Activated CD4-positive, alpha-beta T cell treated with anti-CD3 and anti-CD28 coated beads, Interleukin-2, amount 50 U/mL, for 1 hour (primary cell): Measurements from ENCODE around the gene NNT.
"Not testable (repeated sequence)": the region's sequence is repeated elsewhere in the genome, so short reads cannot be mapped to it uniquely, and the experiment has no call there.

ENCODE experiments used
- DNase-seq: peaks from one replicate; pipeline ENCODE4 v3.0.0-alpha.2; 2020

The NNT gene

DNA sequence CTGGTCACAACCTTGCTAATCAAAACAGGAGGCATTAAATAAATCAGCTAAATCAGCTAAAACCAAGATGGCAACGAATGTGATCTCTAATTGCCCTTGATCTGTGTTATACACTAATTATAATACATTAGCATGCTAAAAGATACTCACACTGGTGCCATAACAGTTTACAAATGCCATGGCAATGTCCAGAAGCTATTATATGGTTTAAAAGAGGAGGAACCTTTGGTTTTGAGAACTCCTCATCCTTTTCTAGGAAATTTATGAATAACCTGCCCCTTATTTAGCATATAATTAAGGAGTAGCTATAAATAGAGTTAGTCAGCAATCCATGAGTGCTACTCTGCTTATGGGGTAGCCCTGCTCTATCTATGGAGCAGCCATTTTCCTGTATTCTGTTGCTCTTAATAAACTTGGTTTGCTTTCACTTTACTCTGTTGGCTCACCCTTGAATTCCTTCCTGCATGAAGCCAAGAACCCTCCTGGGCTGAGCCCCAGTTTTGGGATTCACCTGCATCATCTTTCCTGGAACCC, 18.7 kb upstream of the NNT start:
- no peak for DNase-seq

DNA sequence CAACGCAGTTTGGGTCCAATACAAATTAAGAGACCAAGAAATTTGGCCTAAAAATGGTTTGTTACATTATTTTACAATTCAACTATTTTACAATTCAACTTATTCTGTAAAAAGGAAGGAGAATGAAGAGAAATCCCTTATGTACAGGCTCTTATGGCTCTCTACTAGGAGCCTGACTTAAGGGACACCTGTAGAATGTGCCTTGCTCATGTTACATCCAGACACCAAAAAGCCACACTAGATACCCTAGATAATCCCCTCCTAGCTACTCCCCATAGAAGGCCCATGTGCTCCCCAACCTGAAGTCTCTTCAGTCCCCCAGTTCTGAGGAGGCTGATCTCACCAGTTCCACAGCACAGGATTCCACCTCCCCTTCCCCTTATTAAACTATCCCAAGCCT, 14.1 kb upstream of the NNT start:
- no peak for DNase-seq

DNA sequence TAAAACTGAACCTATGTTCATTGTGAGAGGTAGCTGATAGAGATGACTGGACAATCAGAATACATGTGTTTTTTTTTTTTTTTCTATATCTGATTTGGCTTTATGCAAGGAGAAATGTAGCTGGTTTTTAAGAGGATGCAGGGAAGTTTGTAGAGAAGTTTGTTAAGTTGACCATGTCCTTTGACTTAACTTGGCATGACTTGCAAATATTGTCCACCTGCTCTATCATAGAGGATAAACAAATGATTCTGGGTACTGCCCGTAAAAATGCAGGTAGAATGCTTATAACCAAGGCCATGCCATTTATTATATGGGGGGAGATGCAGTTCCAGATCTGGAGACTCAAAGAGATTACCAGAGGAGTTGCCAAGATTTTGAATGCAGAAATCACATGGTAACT, 13.7 kb upstream of the NNT start:
- DNase-seq: no peak

DNA sequence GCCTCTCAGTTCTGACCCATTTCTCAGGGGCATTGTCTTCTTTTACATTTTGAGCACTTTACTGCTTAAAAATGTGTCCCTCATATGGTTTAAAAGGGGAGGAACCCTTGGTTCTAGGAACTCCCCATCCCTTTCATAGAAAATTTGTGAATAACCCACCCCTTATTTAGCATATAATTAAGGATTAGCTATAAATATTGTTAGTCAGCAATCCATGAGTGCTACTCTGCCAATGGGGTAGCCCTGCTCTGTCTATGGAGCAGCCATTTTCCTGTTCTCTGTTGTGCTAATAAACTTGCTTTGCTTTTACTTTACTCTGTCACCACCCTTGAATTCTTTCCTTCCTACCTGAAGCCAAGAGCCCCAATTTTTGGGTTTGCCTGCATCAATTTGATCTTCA, 12.3 kb upstream of the NNT start:
- DNase-seq: no peak

DNA sequence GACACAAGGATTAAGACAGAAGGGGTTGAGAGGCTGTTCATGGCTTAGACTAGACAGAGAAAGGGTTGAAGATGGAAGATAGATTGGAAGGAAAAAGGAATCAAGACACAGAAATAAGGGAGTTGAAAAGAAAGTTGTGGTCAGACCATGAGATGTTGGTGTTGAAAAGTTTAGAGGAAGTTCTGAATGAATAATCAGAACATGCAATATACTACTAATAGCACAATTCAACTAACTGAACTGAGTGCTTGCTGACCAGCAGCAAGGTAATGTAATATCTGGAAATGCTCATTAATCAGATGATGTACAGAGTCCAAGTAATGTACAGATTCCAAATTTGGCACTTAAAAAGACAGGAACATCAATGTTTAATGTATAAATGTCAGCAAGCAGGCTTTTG, 10.6 kb upstream of the NNT start:
- no peak for DNase-seq

DNA sequence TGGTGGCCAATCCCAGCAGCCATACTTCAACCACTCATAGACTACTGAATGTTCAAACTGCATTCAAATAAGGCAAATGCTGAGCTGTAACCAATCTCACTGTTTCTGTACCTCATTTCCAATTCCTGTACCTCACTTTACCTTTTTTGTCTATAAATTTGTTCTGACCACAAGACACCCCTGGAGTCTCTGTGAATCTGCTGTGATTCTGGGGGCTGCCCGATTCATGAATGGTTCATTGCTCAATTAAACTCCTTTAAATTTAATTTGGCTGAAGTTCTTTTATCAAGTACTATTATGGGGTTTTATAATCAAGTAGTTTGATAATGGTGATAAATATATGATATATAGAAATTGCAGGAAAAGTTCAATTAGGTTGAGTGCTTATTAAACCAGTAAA, 4.1 kb upstream of the NNT start:
- not testable (repeated sequence) for DNase-seq

DNA sequence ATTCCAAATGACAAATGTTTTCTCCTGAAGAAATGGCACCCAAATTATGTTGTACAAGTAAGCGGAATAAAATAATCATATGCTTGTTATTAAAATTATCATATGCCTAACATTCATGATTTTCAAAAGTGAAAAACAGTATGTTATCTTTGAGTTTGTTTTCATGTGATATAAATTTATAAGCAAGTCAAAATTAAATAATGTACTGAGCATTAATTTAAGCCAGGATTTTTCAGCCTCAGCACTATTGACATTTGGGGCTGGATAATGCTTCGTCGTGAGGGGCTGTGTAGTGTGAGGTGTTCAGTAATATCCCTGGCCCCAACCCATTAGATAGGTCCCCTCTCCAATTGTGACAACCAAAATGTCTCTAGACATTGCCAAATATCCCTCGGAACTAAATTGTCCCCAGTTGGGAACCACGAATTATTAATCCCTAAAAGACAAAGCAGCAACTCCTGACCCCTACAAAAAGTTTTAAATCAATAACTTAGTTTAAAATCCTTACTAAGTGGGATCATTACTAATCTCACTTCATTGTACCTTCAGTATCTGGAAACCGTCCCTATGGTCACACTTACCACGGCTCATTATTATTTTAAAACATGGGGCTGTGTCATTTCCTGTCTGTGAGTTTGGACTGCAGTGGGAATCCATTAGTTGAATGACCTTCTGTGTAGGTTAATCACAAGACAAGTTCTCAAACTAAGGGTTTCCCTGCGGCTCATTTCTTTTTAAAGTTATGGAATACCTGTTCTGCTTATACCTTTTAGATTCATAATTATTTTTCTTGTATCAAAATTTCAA, 1.3 kb upstream of the NNT start:
- DNase-seq: no peak

DNA sequence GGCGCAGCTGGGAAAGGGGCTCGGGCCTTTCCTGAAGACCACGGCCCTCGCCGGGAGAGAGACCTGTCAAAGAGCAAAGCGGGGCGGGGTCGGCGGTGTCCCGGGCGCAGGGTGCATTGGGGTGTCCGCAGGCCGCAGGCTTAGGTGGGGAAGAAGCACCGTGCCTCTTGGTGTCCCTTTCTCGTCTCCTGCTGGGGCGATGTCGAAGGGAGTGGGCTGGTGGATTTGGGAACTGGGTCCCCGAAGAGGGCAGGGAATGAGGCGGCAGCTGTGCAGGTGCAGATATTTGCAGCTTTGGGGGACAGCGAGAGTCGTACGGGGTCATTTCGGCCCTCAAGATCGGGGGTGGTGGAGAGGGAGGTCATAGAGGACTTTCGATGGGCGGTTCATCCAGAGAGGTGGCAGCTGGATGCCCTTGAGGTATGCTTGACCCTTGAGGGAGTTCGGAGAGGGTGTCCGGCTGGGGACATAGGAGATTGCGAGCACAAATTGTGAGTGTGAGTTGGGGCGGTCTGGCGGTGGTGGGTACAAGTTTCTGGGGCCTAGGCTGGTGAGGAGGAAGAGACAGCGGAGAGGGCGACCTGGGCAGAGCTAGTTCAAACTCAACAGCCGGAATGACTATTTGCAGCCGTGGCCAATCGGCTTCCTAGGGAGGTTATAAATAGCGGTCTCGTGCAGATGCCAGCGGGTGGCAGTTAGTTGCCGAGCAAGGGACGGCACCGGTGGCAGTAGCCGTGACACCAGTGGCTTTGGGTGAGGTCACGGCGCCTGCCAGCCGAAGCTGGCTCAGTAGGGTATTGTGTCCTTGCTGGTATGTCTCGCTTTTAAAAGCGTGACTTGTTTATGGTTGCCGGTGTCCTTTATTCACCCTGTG, 601 bp downstream of the NNT start:
- peak; percentile 57 for DNase-seq

DNA sequence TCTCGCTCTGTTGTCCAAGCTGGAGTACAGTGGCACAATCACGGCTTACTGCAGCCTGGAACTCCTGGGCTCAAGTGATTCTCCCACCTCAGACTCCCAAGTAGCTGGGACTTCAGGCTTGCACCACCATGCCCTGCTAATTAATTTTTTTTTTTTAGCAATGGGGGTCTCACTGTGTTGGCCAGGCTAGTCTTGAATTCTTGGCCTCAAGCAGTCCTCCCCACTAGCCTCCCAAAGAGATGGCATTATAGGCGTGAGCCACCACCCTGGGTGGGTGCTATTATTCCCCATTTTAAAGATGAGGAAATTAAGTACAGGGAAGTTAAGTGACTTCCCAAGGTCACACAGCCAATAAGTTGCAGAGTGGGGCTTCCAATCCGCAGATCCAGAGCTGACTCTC, 1.7 kb downstream of the NNT start:
- DNase-seq: no peak

DNA sequence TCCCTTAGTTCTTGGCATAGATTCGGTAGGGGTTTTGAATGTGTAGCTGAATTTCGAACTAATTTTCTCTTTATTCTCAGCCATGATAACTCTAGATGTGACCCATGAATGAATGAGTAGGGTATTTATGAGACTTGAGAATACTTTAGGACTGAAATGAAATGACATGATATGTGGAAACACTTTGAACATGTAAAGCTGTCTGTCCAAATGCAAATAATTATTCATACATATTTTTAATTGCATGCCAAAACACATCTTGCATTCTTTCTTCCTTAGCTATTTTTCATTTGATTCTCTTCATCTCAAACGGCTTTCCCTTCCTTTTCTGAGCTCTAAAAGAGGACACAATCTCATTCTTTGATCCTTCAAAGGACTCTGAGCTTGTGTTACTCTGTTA, 3.4 kb downstream of the NNT start:
- no peak for DNase-seq

DNA sequence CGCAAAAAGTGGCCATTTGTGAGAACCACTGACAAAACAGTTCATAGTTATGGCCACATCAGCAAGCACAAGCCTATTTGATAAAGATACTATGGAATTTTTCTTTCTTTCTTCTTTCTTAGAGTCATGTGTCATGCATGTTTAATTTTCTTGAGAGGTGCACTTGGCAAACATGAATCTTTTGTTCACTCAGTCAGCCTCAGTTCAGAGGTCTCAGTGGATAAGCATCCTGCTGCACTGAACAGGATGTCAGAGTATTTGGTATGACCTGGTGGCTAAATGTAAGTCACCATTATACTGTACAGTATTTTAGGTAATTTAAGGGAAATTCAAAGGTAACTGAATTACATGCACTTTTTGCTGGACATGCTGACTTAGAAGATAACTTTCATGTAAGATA, 5.4 kb downstream of the NNT start:
- DNase-seq: no peak

DNA sequence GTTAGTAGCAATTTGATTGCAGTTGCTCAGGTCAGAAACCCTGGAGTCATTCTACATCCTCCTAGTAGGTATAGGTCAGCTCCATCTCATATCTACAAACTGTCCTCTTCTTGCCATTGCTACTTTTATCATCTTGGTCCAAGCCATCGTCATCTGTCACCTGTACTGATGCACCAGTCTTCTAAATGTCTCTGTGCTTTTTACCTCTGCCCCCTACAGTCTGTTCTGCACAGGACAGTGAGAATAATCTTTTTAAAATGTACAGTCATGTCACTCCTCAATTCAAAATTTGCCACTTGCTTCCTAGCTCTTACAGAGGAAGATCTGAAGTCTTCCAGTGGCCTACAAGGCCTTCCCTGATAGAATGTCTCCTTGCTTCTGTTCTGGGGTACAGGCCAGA, 6.8 kb downstream of the NNT start:
- DNase-seq: no peak

DNA sequence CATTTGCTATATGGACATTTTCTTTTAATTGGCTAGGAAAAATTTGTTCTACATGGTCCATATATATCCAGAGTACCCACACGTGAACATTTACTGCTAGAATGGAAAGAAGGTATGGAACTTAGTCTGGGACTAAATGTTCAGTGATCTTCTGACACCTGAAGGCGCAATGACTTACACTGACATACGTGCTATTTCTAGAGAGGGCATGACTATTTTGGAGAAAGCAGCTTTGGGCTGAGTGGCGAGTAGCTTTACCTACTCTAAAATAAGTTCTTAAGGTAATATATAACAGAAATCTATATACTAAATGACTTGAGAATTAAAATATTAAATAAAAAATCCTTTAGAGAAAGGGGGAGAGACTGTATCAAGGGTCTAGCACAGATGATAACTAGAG, 10.4 kb downstream of the NNT start:
- no peak for DNase-seq

DNA sequence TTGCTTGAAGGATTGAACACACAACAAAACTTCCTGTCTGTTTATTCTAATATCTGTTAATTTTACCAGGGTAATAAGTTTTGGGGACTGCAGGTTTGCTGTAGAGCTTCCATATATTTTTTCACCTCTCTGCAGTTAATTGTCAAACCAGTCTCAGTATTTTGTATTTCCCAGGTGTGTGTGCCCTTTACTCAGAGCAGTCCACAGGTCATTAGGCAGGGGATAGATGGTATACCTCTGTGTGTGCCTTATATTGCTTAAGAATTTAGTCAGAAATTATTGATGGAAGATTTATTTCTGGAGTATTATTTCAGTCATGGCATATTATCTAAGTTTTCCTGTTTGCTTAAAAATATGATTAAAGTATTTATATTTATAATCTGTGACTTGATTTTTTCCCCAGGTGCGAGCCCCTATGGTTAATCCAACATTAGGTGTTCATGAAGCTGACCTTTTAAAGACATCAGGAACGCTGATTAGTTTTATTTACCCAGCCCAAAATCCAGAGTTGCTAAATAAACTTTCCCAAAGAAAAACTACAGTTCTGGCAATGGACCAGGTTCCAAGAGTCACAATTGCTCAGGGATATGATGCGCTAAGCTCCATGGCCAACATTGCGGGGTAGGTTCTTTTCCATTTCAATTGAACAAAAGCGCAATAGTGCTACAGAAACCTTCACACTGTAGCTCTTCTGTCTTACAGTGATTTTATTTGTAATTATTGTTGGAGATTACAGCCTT, 12.6 kb downstream of the NNT start:
- DNase-seq: no peak

DNA sequence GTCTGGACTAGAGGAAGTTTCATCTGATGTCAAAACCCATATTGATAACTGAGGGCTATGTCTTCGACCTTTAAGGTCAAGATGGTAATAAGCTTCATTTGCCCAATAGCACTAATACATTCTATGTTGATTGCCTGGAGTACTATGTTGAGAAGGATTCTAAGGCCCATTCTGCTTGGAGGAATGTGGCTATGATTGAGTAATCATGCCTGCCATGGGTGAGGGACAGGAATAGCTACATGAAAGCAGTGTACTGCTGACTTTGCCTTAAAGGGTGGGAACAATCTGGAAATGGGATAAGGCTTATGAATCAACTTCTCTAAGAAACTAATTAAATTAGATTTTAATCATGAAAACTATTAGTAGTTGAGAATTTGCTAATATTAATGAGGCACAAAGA, 13.6 kb downstream of the NNT start:
- DNase-seq: no peak

DNA sequence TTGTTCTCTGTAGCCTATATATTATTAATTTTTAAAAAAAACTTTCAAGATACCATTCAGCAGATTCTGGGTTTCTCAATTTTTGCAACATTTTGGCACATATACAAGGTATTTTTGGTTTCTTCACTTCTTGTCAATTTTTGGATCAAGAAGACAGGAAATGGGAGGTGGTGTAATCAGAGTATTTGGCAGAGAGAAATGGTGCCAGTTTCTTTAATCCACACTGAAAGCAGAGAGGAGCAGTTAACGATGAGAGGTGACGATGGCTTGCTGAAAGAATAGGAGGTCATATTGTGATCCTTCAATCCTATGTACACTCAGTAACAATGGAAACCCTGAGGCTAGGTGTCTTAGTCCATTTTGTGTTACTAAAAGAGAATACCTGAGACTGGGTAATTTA, 16.4 kb downstream of the NNT start:
- no peak for DNase-seq

DNA sequence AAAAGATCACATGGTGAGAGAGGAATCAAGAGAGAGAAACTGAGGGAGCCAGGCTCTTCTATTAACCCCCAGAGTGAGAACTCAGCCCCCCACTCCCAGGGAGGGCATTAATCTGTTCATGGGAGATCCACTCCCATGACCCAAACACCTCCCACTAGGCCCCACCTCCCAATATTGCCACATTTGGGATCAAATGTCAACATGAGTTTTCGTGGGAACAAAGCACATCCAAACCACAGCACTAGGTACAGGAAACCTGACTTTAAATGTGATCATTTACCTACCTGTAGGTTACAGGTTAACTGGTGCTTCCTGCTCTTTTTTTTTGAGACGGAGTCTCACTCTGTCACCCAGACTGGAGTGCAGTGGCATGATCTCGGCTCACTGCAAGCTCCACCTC, 16.9 kb downstream of the NNT start:
- no peak for DNase-seq

DNA sequence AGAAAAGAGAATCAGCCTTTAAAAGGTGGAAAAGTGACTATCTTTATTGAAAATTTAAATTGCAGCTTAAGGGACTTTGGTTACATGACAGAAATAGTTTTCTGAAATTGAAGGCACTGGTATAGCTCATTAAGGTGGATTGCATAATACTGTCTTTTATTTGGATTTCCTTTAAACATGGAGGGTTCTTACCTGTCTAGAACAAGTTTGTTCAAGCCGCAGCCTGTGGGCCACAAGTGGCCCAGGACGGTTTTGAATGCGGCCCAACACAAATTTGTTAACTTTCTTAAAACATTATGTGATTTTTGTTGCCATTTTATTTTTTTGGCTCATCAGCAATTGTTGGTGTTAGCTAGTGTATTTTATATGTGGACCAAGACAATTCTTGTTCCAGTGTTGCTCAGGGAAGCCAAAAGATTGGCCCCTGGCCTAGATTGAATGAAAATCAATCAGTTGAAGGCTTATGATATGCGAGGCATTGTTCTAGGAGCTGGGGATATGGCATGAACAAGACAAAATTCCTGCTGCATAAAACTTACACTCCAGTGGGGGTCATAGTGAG, 18.0 kb downstream of the NNT start:
- no peak for DNase-seq

DNA sequence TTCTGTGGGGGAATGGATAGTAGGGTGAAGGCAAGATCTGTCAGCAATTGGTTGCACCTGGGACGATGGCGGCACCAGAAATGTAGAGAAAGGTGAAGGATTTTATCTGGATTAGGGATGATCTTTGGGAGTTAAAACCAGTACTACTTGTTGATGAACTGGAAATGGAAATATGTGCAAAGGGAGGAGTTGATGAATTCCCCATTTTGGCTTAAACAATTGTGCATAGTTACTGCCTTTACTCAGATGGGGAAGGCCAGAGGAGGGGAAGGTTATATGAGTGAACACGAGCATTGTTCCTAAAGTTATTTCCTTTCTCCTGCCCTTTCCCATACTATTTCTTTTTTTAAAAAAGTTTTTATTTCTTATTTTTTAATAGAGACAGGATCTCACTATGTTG, 19.1 kb downstream of the NNT start:
- no peak for DNase-seq

DNA sequence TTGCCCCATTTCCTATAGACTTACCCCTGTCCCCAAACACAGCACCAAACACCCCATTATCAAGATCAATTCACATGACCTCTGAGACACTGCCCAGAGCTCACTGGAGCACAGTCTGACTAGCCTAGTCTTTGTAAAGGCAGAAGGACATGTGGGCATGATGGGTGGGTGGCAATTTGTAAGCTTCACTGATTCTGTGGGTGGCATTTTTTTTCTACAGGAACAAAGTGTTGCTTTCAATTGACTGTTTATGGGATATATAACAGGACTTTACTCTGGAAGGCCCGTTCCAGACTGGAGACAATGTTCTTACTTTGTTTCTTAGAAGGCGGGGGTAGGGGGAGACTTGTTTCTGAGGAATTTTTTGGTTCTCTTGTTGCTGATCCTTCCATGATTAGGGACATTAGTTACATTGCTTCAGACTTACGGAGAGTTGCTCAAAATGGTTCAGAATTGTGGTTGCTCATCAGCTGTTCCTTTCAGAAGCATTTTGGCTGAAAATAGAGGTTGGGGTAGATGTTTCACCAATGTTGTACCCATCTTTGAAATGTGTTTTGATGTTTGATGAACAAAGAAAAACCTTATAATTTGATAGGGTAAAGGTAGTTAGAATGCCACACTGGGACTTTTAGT, 20.2 kb downstream of the NNT start:
- DNase-seq: no peak

DNA sequence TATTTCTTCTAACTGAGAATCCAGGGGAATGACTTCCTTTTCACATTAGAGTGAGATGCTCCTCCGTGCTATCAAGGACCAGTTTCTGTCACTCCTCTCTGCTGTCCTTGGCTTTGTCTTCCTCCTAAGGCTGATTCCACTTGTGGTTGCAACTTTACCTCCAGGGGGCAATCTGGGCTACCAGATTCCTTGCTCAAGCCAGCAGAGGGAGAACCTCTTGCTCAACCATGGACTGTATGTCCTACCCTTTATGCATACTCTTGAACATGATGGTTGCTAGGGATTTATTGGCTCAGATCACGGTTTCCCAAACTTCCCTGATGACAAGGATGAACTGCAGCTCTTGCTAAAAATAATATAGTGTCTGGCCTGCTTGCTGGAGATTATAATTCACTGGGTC, 24.0 kb downstream of the NNT start:
- DNase-seq: no peak

DNA sequence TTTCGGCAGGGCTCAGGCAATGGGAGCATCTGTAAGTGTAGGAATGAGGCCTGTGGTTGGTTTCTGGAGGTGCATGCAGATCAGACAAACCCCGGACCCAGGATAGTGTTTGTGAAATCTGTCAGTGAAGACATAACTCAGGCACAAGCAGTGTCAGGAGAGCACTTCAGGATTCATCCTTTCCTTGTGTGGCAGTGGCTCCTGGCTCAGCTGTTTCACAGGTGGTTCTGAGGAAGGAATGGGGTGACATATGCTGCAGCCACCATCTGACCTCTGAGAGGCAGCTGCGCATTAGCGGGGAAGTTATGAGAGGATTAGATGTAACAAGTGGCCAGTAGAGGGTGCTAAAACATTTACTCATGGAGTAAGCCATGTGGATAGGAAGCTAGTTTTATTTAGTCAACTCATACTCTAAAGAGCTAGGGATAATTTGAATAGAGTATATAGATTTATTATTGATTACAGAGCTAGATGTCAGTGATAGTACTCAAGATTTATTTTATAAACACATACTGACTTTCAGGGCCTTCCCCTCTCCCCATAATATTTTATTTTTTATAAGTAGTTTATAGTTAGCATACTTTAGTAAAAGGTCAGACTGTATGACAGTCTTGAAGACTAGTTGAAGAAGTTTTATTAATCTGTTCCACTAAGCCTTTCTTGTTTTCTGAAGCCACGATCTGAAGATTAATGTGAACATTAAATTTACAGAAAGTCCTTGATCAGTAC, 28.4 kb downstream of the NNT start:
- peak; percentile 9 for DNase-seq
